GM19351 (cell line): Measurements from ENCODE around the gene EGFR.
"Not testable (repeated sequence)": the region's sequence is repeated elsewhere in the genome, so short reads cannot be mapped to it uniquely, and the experiment has no call there.

Source experiments
- ATAC-seq: cut with Tn5 transposase; IDR thresholded peaks from one replicate; pipeline ENCODE4 v1.9.1; 2021; ENCODE audit warnings: mild to moderate bottlenecking, moderate library complexity; ENCODE audit not compliant: unreplicated experiment

The EGFR gene

DNA sequence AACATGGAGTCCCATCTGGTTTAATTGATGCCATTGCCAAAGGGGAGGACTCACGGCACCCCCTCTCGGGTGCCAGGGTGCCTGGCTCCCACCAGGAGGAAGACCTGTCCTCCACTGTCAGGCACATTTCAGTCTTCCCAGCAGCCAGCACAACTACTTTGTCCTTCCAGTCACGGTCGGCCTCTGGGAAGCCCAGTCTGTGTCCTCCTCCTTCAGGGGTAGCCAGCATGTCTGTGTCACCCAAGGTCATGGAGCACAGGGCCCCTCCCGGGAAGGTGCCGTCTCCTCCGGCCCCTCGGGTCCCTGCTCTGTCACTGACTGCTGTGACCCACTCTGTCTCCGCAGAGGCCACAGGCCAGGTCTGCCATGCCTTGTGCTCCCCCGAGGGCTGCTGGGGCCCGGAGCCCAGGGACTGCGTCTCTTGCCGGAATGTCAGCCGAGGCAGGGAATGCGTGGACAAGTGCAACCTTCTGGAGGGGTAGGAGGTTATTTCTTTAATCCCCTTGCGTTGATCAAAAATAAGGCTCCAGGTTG lies 142.4 kb downstream of the EGFR start:
- no peak for ATAC-seq

DNA sequence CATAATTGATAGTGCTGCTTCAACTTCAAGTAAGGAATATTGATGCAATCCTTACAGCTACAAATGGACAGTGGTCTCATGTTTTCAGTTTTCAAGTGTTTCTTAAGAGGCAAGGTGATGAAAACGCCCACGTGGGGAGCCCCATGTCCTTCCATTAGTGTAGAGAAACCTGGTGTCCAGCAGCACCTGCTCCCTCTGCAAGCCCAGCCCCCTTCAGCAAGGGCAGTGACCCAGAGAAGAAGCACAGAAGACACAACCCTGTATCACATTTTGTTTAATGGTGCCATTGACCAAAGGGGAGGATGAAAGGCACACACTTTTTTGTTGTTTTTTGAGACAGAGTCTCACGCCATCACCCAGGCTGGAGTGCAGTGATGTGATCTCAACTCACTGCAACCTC lies 143.7 kb downstream of the EGFR start:
- ATAC-seq: no peak

DNA sequence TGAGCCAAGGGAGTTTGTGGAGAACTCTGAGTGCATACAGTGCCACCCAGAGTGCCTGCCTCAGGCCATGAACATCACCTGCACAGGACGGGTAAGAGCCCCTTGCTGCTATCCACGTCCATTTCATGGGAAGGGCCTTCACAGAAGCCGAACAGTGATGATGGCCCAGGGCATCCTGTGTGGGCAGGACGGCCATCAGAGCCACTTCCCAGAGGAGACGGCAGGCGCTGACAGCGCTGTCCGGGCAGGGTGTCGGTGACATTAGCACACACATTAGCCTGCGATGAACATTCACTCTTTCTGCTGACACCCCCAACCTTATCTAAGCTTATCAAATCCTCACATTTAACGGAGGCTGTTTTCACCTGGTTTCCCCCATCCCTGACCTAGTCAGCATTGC lies 144.9 kb downstream of the EGFR start:
- ATAC-seq: no peak

DNA sequence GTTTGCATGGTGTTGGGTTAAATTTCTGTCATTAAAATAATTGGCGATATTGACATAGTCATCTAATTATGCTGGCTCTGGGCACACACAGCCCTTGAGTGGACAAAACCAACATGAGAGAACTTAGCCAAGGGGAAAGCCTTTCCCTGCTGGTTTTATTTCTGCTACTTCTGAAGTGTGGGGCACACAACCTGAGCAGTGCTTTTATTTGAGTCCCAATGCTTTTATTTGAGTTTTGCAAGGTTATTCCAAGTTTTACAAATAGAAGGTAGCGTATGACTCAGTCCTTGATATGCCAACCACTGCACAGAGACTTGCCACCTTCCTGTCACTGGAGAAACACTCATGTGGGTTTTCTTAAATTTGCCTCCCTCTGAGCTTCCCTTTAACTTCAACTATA lies 145.7 kb downstream of the EGFR start:
- no peak for ATAC-seq

DNA sequence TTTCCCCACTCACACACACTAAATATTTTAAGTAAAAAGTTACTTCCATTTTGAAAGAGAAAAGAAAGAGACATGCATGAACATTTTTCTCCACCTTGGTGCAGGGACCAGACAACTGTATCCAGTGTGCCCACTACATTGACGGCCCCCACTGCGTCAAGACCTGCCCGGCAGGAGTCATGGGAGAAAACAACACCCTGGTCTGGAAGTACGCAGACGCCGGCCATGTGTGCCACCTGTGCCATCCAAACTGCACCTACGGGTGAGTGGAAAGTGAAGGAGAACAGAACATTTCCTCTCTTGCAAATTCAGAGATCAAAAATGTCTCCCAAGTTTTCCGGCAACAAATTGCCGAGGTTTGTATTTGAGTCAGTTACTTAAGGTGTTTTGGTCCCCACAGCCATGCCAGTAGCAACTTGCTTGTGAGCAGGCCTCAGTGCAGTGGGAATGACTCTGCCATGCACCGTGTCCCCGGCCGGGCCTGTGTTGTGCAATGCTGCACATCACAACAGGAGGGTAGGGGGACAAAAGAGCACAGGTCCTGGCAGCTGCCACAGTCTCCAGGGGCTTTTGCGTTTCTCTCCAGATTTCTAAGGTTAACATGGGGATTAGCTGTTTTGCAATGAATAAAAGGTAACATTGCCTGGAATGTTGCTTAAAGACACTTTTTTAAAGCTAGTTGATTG lies 146.5 kb downstream of the EGFR start:
- no peak for ATAC-seq

DNA sequence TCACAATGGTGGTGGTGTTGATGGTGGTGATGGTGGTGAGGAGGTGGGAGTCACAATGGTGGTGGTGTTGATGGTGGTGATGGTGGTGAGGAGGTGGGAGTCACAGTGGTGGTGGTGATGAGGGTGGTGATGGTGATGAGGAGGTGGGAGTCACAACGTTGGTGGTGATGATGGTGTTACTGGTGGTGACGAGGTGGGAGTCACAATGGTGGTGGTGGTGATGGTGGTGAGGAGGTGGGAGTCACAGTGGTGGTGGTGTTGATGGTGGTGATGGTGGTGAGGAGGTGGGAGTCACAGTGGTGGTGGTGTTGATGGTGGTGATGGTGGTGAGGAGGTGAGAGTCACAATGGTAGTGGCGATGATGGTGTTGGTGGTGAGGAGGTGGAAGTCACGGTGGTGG lies 148.5 kb downstream of the EGFR start:
- not testable (repeated sequence) for ATAC-seq

DNA sequence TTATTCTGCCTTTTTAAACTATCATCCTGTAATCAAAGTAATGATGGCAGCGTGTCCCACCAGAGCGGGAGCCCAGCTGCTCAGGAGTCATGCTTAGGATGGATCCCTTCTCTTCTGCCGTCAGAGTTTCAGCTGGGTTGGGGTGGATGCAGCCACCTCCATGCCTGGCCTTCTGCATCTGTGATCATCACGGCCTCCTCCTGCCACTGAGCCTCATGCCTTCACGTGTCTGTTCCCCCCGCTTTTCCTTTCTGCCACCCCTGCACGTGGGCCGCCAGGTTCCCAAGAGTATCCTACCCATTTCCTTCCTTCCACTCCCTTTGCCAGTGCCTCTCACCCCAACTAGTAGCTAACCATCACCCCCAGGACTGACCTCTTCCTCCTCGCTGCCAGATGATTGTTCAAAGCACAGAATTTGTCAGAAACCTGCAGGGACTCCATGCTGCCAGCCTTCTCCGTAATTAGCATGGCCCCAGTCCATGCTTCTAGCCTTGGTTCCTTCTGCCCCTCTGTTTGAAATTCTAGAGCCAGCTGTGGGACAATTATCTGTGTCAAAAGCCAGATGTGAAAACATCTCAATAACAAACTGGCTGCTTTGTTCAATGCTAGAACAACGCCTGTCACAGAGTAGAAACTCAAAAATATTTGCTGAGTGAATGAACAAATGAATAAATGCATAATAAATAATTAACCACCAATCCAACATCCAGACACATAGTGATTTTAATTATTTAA lies 151.7 kb downstream of the EGFR start:
- ATAC-seq: no peak

DNA sequence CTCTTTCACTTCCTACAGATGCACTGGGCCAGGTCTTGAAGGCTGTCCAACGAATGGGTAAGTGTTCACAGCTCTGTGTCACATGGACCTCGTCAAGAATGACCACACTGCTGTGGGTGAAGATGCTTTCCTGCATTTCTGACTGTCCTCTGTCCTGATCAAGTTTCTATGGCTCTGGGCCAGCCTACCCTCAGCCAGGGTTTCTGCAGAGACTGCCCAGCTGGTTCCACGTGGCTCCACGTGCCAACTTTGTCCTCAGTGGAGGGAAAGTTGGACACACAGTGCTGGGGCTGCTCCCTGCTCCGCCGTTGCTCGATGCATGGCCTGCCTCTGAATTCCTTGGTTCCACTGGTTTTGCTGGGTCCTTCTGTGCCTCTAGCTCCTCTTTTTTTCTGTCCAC lies 152.3 kb downstream of the EGFR start:
- no peak for ATAC-seq

DNA sequence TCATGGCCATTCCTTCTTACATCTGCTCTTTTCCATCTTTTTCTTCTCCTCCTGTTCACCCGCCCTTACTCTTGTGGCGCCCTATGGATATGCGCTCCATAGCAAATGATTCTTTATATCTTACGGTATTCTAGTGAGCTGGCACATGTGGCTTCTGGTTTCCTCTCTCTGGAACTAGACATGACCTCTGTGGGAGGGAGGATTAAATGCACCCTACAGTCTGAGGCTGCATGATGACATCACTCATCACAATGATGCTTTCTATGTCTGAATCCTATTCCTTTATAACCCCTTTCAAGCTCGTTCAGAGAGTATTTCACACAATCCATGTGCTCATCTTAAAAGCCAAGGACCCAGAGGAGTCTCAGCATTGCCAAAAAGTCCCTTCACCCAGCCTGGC lies 153.3 kb downstream of the EGFR start:
- ATAC-seq: no peak

DNA sequence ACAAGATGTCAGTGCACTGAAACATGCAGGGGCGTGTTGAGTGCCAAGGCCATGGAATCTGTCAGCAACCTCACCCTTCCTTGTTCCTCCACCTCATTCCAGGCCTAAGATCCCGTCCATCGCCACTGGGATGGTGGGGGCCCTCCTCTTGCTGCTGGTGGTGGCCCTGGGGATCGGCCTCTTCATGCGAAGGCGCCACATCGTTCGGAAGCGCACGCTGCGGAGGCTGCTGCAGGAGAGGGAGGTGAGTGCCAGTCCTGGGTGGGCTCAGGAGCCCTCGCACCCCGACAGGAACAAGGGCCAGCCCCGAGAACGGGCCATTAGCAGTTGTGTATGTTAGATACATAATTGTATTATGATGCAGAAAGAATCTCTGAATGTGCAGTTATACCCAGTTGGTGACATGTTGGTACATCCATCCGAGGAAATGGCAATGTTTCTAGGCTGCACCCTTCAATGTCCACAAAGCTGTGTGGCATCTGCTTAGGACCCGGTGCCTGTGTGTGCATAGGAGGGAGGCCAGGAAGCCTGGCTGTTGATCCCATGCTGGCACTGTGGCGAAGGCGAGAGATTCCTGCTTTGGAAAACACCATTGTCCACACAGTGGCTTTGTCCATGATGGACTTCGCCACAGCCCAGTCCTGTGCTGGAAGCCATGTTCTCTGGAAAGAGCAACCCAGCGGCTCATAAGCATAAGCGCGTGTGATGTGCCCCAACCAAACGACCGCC lies 154.2 kb downstream of the EGFR start:
- no peak for ATAC-seq

DNA sequence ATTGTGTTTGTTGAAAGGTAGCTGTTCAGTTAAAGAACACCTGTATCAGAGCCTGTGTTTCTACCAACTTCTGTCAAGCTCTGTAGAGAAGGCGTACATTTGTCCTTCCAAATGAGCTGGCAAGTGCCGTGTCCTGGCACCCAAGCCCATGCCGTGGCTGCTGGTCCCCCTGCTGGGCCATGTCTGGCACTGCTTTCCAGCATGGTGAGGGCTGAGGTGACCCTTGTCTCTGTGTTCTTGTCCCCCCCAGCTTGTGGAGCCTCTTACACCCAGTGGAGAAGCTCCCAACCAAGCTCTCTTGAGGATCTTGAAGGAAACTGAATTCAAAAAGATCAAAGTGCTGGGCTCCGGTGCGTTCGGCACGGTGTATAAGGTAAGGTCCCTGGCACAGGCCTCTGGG lies 154.9 kb downstream of the EGFR start:
- no peak for ATAC-seq

DNA sequence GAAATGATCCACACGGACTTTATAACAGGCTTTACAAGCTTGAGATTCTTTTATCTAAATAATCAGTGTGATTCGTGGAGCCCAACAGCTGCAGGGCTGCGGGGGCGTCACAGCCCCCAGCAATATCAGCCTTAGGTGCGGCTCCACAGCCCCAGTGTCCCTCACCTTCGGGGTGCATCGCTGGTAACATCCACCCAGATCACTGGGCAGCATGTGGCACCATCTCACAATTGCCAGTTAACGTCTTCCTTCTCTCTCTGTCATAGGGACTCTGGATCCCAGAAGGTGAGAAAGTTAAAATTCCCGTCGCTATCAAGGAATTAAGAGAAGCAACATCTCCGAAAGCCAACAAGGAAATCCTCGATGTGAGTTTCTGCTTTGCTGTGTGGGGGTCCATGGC lies 155.6 kb downstream of the EGFR start:
- ATAC-seq: no peak

DNA sequence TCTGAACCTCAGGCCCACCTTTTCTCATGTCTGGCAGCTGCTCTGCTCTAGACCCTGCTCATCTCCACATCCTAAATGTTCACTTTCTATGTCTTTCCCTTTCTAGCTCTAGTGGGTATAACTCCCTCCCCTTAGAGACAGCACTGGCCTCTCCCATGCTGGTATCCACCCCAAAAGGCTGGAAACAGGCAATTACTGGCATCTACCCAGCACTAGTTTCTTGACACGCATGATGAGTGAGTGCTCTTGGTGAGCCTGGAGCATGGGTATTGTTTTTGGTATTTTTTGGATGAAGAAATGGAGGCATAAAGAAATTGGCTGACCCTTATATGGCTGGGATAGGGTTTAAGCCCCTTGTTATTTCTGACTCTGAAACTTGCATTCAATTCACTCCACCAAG lies 156.0 kb downstream of the EGFR start:
- ATAC-seq: no peak

DNA sequence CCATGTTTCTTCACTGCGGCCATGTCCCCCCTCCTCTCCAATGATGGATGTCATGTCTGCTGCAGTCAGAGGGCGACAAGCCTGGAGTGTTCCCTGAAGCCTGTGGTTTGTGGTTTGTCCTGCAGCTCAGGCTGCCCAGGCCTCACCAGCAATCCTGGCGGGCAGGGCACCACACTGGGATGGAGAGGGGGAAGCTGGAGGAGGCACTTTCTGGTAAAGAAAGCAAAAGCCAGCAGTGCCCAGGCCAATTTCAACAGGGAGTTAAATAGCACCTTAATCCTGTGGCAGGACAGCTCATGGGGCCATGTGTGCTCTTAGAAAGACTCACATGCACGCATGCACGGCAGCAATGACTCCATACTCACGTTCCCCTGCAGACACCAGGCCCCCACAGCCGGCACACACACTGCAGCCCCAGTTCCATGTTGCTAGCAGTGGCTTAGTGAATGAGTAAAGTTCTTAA lies 158.3 kb downstream of the EGFR start:
- no peak for ATAC-seq

DNA sequence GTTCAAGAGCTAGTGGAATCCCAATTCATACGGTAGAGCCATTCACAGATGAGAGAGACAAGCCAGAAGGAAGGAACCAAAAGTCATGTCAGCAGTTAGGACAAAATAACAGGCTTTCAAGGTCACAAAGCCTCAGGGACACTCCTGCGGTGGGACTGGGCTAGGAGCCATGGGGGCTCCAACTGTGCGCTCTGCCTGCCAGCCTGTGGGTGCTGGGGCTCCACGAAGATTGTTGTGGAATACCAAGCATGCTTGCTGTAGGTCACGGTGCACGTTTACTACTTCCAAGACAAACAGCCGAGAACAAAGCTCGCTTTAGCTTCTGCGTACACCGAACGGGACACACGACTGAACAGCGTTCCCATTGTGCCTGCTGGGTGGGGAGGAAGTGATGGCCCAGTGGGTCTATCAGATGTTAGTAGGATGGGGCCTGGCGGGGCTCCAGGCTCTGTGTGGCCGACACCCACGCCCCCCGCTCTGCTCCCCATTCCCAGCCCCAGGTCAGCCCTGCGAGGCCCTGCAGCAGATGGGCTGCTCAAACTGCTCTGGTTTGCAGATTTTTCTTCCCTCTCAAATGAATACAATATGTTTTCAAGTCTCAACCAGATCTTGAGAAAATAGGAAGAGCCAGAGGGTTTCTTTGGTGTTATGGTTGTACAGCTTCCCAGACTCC lies 158.9 kb downstream of the EGFR start:
- ATAC-seq: no peak

DNA sequence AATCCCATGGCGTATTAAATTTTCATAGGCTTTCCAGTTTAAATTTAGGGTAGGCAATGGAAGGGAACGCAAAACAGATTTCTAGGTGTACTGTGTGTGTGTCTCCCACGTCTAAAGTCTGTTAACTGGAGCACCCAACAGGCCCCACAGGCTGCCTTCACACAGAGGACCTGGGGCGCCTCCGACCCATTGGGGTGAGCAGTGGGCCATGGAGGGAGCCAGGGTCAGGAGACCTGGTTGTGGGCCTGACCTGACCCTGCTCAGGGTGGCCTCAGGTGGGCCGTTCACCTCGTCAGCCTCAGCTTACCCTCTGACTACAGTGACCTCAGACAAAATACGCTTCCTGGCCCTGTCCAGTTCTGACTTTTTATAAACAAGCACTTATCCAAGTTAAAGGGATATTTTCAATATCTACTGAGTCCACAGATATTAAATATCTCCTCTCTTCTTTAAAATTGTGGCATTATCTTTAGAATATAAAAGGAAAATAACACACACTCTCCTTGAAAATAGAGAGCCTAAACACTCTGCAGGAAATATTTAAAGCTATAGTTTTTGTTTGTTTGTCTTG lies 159.6 kb downstream of the EGFR start:
- no peak for ATAC-seq

DNA sequence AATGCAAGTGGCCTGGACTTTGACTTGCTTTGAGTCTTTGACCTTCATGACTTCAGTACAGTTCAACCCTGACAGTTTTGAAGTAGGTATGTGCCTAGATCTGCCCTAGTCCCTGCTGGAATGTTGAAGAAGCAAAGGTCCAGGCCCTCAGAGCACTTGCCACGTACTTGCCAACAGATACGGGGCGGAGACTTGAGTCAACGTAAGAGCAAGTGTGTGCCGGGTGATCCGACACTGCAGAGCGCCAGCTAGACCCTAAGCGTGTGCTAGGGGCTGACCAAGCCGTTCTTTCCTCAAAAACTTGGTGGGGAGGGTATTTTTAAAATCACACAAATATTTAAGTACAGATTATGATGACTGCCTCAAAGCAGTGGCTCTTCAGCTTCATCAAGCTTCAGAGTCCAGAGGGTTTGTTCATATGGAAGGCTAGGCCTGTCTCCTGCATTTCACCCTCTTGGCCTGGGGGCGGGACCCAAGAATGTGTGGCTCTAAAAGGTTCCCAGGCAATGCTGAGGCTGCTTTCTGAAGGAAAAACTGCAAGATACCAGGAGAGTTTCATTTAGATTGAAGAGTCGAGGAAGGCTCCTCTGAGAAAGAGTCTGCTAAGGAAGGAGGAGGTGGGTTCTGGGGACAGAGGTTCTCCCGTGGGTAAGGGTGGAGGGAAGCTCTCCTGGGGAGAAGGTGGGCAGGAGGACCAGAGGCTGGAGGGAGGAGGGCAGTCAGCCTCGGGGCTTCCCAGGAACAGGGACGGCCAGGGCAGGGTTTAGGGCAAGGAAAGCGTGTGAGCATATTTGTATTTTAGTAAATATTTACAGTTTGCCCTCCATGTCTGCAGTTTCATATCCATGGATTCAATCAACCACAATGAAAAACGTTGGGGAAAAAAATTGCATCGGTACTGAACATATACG lies 160.3 kb downstream of the EGFR start:
- ATAC-seq: no peak

DNA sequence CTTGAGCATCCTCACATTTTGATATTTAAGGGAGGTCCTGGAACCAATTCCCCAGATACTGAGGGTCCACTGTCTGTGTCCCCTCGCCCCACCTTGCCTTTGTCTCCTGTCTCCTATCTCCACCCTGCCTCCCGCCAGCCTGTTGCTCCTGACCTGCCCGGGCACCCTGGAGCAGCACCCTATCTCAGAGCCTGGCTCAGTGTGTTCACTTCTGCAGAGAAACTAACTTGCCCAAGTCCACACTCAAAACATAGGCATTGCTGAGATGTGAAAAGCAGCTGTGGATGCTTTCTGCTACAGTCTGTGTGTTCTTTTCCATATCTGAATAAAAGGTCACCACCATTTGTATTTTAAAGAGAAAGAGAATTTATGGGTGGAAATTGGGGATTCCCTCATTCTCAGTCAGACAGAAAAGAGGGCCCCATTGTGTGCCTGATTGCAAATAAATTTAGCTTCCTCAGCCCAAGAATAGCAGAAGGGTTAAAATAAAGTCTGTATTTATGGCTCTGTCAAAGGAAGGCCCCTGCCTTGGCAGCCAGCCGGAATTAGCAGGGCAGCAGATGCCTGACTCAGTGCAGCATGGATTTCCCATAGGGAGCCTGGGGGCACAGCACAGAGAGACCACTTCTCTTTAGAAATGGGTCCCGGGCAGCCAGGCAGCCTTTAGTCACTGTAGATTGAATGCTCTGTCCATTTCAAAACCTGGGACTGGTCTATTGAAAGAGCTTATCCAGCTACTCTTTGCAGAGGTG lies 161.3 kb downstream of the EGFR start:
- ATAC-seq: no peak

DNA sequence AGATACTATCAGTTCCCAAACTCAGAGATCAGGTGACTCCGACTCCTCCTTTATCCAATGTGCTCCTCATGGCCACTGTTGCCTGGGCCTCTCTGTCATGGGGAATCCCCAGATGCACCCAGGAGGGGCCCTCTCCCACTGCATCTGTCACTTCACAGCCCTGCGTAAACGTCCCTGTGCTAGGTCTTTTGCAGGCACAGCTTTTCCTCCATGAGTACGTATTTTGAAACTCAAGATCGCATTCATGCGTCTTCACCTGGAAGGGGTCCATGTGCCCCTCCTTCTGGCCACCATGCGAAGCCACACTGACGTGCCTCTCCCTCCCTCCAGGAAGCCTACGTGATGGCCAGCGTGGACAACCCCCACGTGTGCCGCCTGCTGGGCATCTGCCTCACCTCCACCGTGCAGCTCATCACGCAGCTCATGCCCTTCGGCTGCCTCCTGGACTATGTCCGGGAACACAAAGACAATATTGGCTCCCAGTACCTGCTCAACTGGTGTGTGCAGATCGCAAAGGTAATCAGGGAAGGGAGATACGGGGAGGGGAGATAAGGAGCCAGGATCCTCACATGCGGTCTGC lies 162.2 kb downstream of the EGFR start:
- no peak for ATAC-seq
